HL-60/S4 treated with retinoic acid at 250 ng/mL for 4 days and 3 days (cell line): ENCODE results near the gene SLC52A3.
"Not testable (repeated sequence)": the region's sequence is repeated elsewhere in the genome, so short reads cannot be mapped to it uniquely, and the experiment has no call there.

ENCODE experiments used
- in situ Hi-C: fragments of 300-500 bp; cut with MboI; formaldehyde crosslinking; loops from 2 replicates; pipeline ENCODE4 v1.7.0; 2022; ENCODE audit warnings: low sequenced_read_pairs

SLC52A3 gene

GRCh38 chr20:732727-733126 lies 35.6 kb downstream of the SLC52A3 start:
- in situ Hi-C loops: no loop called here

GRCh38 chr20:731891-732560 lies 36.3 kb downstream of the SLC52A3 start:
- in situ Hi-C loops: no loop called here

- in situ Hi-C loops: no loop called here
Measured at GRCh38 chr20:730005-730404, 38.3 kb downstream of the SLC52A3 start.

- in situ Hi-C loops: no loop called here
Measured at GRCh38 chr20:728256-728944, 39.9 kb downstream of the SLC52A3 start.

GRCh38 chr20:726160-726559 lies 42.1 kb downstream of the SLC52A3 start:
- in situ Hi-C loops: no loop called here

GRCh38 chr20:725491-725890 lies 42.8 kb downstream of the SLC52A3 start:
- in situ Hi-C loops: no loop called here

GRCh38 chr20:724797-725196 lies 43.5 kb downstream of the SLC52A3 start:
- in situ Hi-C loops: not testable (repeated sequence)

GRCh38 chr20:723756-724155 lies 44.5 kb downstream of the SLC52A3 start:
- in situ Hi-C loops: no loop called here

- in situ Hi-C loops: no loop called here
Measured at GRCh38 chr20:722822-723644, 45.3 kb downstream of the SLC52A3 start.

- in situ Hi-C loops: no loop called here
Measured at GRCh38 chr20:721876-722275, 46.4 kb downstream of the SLC52A3 start.

GRCh38 chr20:719816-720215 lies 48.5 kb downstream of the SLC52A3 start:
- in situ Hi-C loops: no loop called here

- in situ Hi-C loops: no loop called here
Measured at GRCh38 chr20:719068-719467, 49.2 kb downstream of the SLC52A3 start.

GRCh38 chr20:717832-718231 lies 50.5 kb downstream of the SLC52A3 start:
- in situ Hi-C loops: no loop called here

GRCh38 chr20:717271-717670 lies 51.0 kb downstream of the SLC52A3 start:
- in situ Hi-C loops: no loop called here

GRCh38 chr20:714453-714852 lies 53.8 kb downstream of the SLC52A3 start:
- in situ Hi-C loops: no loop called here

- in situ Hi-C loops: no loop called here
Measured at GRCh38 chr20:711576-711975, 56.7 kb downstream of the SLC52A3 start.

GRCh38 chr20:710780-711450 lies 57.4 kb downstream of the SLC52A3 start:
- in situ Hi-C loops: no loop called here
